Stimulated activated effector memory CD8-positive, alpha-beta T cell treated with anti-CD3 and anti-CD28 coated beads, Interleukin-12 subunit alpha, Interleukin-12 subunit beta, amount 100 ng/mL, for 72 hours (primary cell): Measurements from ENCODE around the gene HS6ST3.
A peak's percentile ranks its signal among the peaks of the same experiment; 100 is the strongest.

ENCODE experiments used
- ATAC-seq: fragments of 150-1000 bp; cut with Tn5 transposase; 2 replicates; pipeline ENCODE4 v1.10.0; 2021
- DNase-seq, 2 donors: peaks; one replicate each; pipeline ENCODE4 v3.0.0; 2021 to 2022; ENCODE audit warnings: low spot score in 2 of 2
- H3K27ac Mint-ChIP-seq: one replicate; pipeline ENCODE4 v1.8.0; 2022; ENCODE audit warnings: mild to moderate bottlenecking, mixed read lengths
- H3K36me3 Mint-ChIP-seq: one replicate; pipeline ENCODE4 v1.8.0; 2022; ENCODE audit warnings: mild to moderate bottlenecking, mixed read lengths
- H3K4me1 Mint-ChIP-seq: one replicate; pipeline ENCODE4 v1.8.0; 2022; ENCODE audit warnings: mixed read lengths
- H3K4me3 Mint-ChIP-seq: one replicate; pipeline ENCODE4 v1.8.0; 2022; ENCODE audit warnings: mild to moderate bottlenecking, mixed read lengths
- H3K9me3 Mint-ChIP-seq: one replicate; pipeline ENCODE4 v1.8.0; 2022; ENCODE audit warnings: mixed read lengths

The HS6ST3 gene

GRCh38 chr13:96214824-96215445 lies 125.0 kb downstream of the HS6ST3 start:
- DNase-seq (no peak), ATAC-seq (no peak)
- no peak overlapping the region for H3K4me3 Mint-ChIP-seq
- H3K36me3 Mint-ChIP-seq, result no peaks in the 10 kb centered on the region
- no peaks in the 10 kb centered on the region for H3K4me1 Mint-ChIP-seq
- no peak overlapping the region for H3K27ac Mint-ChIP-seq
- H3K9me3 Mint-ChIP-seq, result peaks cover 3% of the 10 kb centered on the region

DNA sequence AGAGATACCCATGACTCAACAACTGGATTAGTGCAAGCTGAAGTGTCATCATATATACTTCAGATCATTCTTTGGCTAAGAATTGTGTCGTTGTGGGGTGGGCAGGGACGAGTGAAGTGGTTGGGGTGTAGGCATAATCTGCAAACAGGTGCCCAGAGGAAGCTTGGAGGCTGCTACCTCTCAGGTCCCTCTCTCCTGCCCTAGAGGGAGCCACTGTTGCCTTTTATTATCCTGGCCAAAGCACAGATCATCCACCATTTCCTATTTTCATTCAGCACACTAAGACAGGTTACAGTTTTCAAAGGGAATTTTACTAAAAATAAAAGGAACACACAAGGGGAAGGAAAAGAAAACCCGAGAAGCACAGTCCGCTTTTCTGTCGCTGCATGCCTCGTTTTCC lies 126.6 kb downstream of the HS6ST3 start:
- no peaks in the 10 kb centered on the region for H3K4me1 Mint-ChIP-seq
- peaks cover 3% of the 10 kb centered on the region for H3K9me3 Mint-ChIP-seq
- no peaks in the 10 kb centered on the region for H3K36me3 Mint-ChIP-seq
- H3K4me3 Mint-ChIP-seq, result no peak overlapping the region
- no peak for DNase-seq
- no peak overlapping the region for H3K27ac Mint-ChIP-seq
- no peak for ATAC-seq

- no peaks in the 10 kb centered on the region for H3K36me3 Mint-ChIP-seq
- H3K9me3 Mint-ChIP-seq, result peaks cover 3% of the 10 kb centered on the region
- no peaks in the 10 kb centered on the region for H3K4me1 Mint-ChIP-seq
- DNase-seq (no peak), ATAC-seq (peak; percentile 28)
- no peak overlapping the region for H3K27ac Mint-ChIP-seq
- H3K4me3 Mint-ChIP-seq, result no peak overlapping the region
These were observed 128.6 kb downstream of the HS6ST3 start for GRCh38 chr13:96218475-96218874.

DNA sequence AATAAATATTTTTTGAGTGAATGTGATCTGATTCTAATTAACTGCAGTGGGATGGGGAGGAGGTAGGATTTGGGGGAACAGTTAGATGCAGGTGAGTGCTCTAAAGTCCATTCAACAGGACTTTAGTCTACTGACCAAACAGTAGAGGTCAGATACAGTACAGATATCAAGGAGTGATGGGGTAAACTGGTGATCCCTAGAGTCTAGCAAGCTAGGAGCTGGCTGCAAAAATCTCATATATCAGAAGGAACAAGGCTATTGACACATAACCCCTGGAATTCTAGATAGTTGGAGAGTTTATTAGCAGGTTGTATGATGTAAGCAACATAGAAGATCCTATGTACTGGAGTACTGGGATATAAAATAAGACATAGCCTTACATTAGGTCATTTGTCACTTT lies 131.6 kb downstream of the HS6ST3 start:
- no peak for DNase-seq
- Mint-ChIP-seq H3K9me3 (peaks cover 3% of the 10 kb centered on the region), H3K4me1 (no peaks in the 10 kb centered on the region), H3K36me3 (no peaks in the 10 kb centered on the region), H3K27ac (no peak overlapping the region), H3K4me3 (no peak overlapping the region)
- ATAC-seq, result no peak

- no peak for DNase-seq
- no peaks in the 10 kb centered on the region for H3K4me1 Mint-ChIP-seq
- no peak overlapping the region for H3K27ac Mint-ChIP-seq
- H3K4me3 Mint-ChIP-seq, result no peak overlapping the region
- H3K36me3 Mint-ChIP-seq, result no peaks in the 10 kb centered on the region
- ATAC-seq, result no peak
- no peaks in the 10 kb centered on the region for H3K9me3 Mint-ChIP-seq
These were observed 133.3 kb downstream of the HS6ST3 start for GRCh38 chr13:96223231-96223630.

DNA sequence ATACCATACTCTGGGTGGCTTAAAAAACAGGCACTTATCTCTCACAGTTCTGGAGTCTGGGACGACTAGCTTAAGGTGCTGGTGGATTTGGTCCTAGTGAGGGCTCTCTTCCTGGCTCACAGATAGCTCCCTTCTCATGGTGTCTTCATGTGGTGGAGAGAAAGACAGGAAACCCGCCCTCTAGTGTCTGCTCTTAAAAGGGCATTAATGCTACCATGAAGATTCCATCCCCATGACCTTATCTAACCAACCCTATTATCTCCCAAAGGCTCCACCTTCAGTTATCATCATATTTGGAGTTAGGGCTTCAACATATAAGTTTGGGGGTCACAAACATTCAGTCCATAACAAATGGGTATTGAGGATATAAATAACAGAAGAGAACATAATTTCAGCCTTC lies 139.4 kb downstream of the HS6ST3 start:
- no peaks in the 10 kb centered on the region for H3K4me1 Mint-ChIP-seq
- no peak overlapping the region for H3K4me3 Mint-ChIP-seq

GRCh38 chr13:96238241-96238640 lies 148.3 kb downstream of the HS6ST3 start:
- Mint-ChIP-seq H3K4me1 (no peaks in the 10 kb centered on the region), H3K36me3 (no peaks in the 10 kb centered on the region), H3K4me3 (no peak overlapping the region), H3K9me3 (no peaks in the 10 kb centered on the region), H3K27ac (no peak overlapping the region)
- DNase-seq, result no peak
- no peak for ATAC-seq

More for the DNA sequence above, 139.4 kb downstream of the HS6ST3 start:
- no peak for DNase-seq
- no peaks in the 10 kb centered on the region for H3K36me3 Mint-ChIP-seq
- no peaks in the 10 kb centered on the region for H3K9me3 Mint-ChIP-seq
- no peak overlapping the region for H3K27ac Mint-ChIP-seq
- no peak for ATAC-seq

- H3K4me3 Mint-ChIP-seq, result no peak overlapping the region
- no peak for ATAC-seq
- no peaks in the 10 kb centered on the region for H3K36me3 Mint-ChIP-seq
- H3K4me1 Mint-ChIP-seq, result no peaks in the 10 kb centered on the region
- no peaks in the 10 kb centered on the region for H3K9me3 Mint-ChIP-seq
- H3K27ac Mint-ChIP-seq, result no peak overlapping the region
- no peak for DNase-seq
These were observed 149.0 kb downstream of the HS6ST3 start for GRCh38 chr13:96238861-96239260.

DNA sequence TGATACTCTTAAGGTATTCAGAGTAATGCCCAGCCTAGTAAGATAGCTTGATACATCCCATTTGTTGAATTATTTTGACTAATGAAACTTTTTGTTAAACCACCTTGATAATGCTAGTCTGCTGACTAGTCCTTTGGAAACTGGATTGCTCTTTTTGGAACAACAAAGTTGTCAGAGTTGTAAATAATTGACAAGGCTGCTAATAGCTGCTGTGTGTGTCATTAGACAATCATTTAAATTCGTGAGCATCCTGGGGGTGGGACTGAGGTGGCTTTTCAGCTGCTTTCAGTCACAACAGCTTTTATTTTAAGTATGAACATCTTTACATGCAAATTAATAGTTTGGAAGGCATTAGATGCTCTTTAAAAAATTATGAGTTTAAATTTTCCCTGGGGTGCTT lies 153.5 kb downstream of the HS6ST3 start:
- no peak for DNase-seq
- H3K27ac Mint-ChIP-seq, result no peak overlapping the region
- no peak for ATAC-seq
- H3K4me3 Mint-ChIP-seq, result no peak overlapping the region
- no peaks in the 10 kb centered on the region for H3K4me1 Mint-ChIP-seq
- H3K36me3 Mint-ChIP-seq, result no peaks in the 10 kb centered on the region
- H3K9me3 Mint-ChIP-seq, result peaks cover 3% of the 10 kb centered on the region

DNA sequence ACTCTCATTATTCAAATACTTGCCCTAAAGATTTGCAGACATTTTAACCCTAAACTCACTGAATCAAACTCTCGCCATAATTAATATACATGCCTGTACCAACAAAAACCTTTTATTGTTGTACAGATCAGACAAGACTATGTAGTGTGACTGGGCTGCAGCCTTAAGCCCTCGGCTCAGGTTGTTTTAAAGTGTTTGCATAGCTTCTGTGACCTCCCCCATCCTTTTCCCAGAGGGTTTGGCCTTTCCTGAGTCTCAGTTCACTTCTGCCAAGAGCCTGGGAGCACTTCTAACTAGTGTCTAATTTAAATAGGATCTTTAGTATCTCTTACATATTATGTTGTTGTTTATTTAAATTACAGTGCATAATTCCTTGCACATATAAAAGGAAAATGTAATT lies 158.2 kb downstream of the HS6ST3 start:
- Mint-ChIP-seq H3K36me3 (no peaks in the 10 kb centered on the region), H3K9me3 (peaks cover 7% of the 10 kb centered on the region), H3K4me1 (no peaks in the 10 kb centered on the region), H3K4me3 (no peak overlapping the region), H3K27ac (no peak overlapping the region)
- DNase-seq (no peak), ATAC-seq (no peak)

DNA sequence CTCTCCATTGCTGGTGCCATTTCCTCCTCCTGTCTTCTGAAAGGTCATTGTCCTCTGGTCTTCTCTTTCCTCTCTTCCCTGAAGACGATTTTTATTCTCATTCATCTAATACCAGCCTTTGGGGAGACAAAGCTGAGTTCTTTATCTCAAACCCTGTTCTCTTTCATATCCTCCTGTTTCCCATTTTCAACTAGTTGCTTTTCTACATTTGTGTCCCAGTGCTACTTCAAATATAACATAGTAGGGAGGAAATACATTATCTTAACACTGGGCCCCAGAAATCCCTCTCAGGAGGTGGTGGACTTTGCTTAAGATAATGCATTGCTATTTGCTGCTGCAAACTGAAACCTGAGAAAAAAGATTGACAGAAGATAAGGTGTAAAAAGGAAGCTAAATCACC lies 159.1 kb downstream of the HS6ST3 start:
- DNase-seq (no peak), ATAC-seq (no peak)
- H3K9me3 Mint-ChIP-seq, result peaks cover 10% of the 10 kb centered on the region
- no peaks in the 10 kb centered on the region for H3K4me1 Mint-ChIP-seq
- H3K4me3 Mint-ChIP-seq, result no peak overlapping the region
- no peak overlapping the region for H3K27ac Mint-ChIP-seq
- H3K36me3 Mint-ChIP-seq, result no peaks in the 10 kb centered on the region

GRCh38 chr13:96252903-96253302 lies 163.0 kb downstream of the HS6ST3 start:
- peaks cover 10% of the 10 kb centered on the region for H3K9me3 Mint-ChIP-seq
- no peak overlapping the region for H3K27ac Mint-ChIP-seq
- H3K4me3 Mint-ChIP-seq, result no peak overlapping the region
- no peaks in the 10 kb centered on the region for H3K36me3 Mint-ChIP-seq
- no peak for DNase-seq
- no peaks in the 10 kb centered on the region for H3K4me1 Mint-ChIP-seq
- ATAC-seq, result no peak

DNA sequence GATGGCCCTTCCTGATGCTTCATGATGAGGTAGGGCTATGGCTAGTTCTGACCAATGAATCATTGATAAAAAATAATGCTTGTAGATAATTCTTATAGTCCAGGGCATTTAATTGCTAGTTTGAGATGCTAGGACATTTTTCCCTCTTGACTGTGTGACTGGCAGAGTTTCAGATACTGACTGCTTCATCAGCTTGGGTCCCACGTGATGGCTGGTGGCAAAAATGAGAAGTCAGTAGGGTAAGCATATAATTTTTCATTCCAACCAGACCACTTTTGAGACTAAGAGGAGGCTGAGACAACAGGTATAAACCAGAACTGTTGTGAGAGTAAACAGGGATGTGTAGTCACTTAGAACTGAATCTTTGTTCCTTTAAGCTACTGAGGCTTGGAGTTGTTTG lies 183.3 kb downstream of the HS6ST3 start:
- Mint-ChIP-seq H3K4me1 (no peaks in the 10 kb centered on the region), H3K9me3 (peaks cover 13% of the 10 kb centered on the region), H3K36me3 (no peaks in the 10 kb centered on the region), H3K4me3 (no peak overlapping the region), H3K27ac (no peak overlapping the region)
- ATAC-seq (no peak), DNase-seq (no peak)

DNA sequence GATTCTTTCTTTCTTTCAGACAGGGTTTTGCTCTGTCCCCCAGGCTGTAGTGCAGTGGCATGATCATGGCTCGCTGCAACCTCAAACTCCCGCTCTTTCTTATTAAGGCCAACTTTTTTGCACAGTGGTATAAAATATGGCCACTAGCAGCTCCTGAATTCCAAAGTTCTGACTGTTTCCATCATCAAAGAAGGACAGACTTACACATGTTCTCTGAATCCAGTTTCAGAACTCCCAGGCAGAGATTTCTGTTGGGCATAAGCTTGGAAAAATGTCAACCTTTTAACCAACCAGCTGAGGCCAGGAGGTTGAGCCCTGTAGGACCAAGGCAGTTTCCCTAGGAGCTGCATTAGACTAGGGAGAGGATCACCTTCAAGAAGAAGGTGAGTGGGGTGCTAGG lies 184.1 kb downstream of the HS6ST3 start:
- Mint-ChIP-seq H3K27ac (no peak overlapping the region), H3K4me1 (no peaks in the 10 kb centered on the region), H3K36me3 (no peaks in the 10 kb centered on the region), H3K9me3 (peaks cover 13% of the 10 kb centered on the region), H3K4me3 (no peak overlapping the region)
- no peak for ATAC-seq
- DNase-seq, result no peak

DNA sequence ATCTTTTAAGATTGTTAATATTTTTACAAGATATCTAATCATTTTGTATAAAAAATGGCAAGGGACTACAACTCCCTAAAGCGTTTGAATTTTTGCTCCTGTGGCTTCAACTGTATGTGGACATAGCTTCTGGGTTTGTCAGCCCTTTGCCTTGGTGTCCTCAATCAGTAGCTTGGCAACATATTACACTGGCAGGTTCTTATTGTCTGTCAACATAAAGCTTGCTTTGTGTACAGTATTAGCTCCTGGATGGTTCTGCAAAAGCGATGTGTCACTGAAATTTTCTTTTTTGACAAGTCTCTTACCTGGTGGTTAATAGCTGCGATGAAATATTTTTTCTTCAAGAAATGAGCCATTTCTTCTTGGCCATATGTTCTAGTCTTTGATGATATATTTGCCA lies 190.0 kb downstream of the HS6ST3 start:
- DNase-seq, result no peak
- Mint-ChIP-seq H3K36me3 (no peaks in the 10 kb centered on the region), H3K4me3 (no peak overlapping the region), H3K9me3 (peaks cover 15% of the 10 kb centered on the region), H3K4me1 (no peaks in the 10 kb centered on the region), H3K27ac (no peak overlapping the region)
- no peak for ATAC-seq

DNA sequence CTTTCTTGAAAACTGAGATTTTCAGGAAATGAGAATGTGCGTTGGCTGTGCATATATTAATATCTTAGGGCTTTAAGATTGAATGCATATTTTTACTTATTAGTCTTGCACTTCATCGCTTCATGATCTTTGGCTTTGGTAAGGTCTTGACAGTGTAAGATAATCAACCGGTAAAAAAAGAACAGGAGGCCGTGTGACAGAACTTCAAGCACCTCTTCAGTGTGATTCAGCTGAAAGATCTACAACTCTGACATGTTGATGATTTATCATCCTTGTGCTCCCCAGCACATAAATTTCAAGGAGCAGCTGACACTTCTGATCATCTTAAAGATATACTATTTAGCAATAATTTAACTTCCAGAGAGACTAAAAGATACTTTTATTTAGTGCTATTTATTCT lies 195.1 kb downstream of the HS6ST3 start:
- Mint-ChIP-seq H3K4me3 (no peak overlapping the region), H3K9me3 (peaks cover 12% of the 10 kb centered on the region), H3K27ac (no peak overlapping the region), H3K4me1 (no peaks in the 10 kb centered on the region), H3K36me3 (no peaks in the 10 kb centered on the region)
- DNase-seq (no peak), ATAC-seq (no peak)

DNA sequence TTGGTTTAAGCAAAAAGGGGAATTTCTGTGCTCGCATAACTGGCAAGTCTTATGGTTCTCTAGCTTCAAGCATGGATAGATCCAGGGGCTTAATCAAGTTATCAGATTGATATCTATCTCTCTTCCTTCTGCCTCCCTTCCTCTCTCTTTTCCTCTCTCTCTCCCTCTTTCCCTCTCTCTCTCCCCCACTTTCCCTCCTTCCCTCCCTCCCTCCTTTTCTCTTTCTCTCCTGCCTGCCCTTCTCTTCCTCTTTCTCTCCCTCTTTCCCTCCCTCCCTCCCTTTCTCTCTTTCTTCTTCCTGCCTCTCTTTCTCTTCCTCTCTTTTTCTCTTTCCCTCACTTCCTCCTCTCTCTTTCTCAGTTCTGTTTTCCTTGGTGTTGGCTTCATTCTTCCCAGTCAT lies 195.8 kb downstream of the HS6ST3 start:
- H3K4me1 Mint-ChIP-seq, result no peaks in the 10 kb centered on the region
- H3K4me3 Mint-ChIP-seq, result no peak overlapping the region
- H3K9me3 Mint-ChIP-seq, result peaks cover 15% of the 10 kb centered on the region
- no peaks in the 10 kb centered on the region for H3K36me3 Mint-ChIP-seq
- DNase-seq, result no peak
- no peak overlapping the region for H3K27ac Mint-ChIP-seq
- no peak for ATAC-seq
